GM10248 (cell line): Measurements from ENCODE around the gene PRICKLE1.
"Not testable (repeated sequence)": the region's sequence is repeated elsewhere in the genome, so short reads cannot be mapped to it uniquely, and the experiment has no call there.

Experiments
- CTCF ChIA-PET: fragments of 300-600 bp; sonication (Branson Sonifier 250); formaldehyde crosslinking; extraction: SDS; loops from one replicate; lab custom pipeline; 2021; ENCODE audit warnings: antibody characterized with exemption; lab: Yijun Ruan, JAX
- POLR2A ChIA-PET: fragments of 350-650 bp; sonication (Branson Sonifier 250); formaldehyde crosslinking; extraction: SDS; loops from one replicate; lab custom pipeline; 2020; ENCODE audit warnings: antibody characterized with exemption; lab: Yijun Ruan, JAX
- DNase-seq: peaks from one replicate; pipeline ENCODE4 v3.0.0; 2012; ENCODE audit errors: extremely low spot score
- CTCF ChIP-seq: IDR thresholded peaks from 2 replicates; pipeline ENCODE4 v1.5.1; 2012; ENCODE audit warnings: mild to moderate bottlenecking, low read depth; ENCODE audit errors: extremely low read depth, missing control alignments, control extremely low read depth

The PRICKLE1 gene

GRCh38 chr12:42556917-42557316 is 32.6 kb downstream of the PRICKLE1 start:
- CTCF ChIA-PET, result no interaction called here

GRCh38 chr12:42552822-42553221 is 36.7 kb downstream of the PRICKLE1 start:
- POLR2A ChIA-PET, result no interaction called here
- no peak for DNase-seq

More at GRCh38 chr12:42556917-42557316, 32.6 kb downstream of the PRICKLE1 start:
- TF ChIP-seq CTCF, result no peak
- POLR2A ChIA-PET, result no interaction called here
- DNase-seq, result no peak

GRCh38 chr12:42550800-42551199 is 38.7 kb downstream of the PRICKLE1 start:
- ChIA-PET CTCF (interaction anchor here (0.8 to 2.4 kb wide), 2 partner anchors 9 to 10 kb away, joined by 4 to 6 read pairs; no protein-coding TSS in a partner anchor), POLR2A (no interaction called here)
- no peak for DNase-seq
- TF ChIP-seq CTCF, result no peak

More at GRCh38 chr12:42552822-42553221, 36.7 kb downstream of the PRICKLE1 start:
- CTCF ChIA-PET, result no interaction called here
- no peak for TF ChIP-seq CTCF

GRCh38 chr12:42546709-42547108 is 42.8 kb downstream of the PRICKLE1 start:
- DNase-seq, result no peak
- POLR2A ChIA-PET, result no interaction called here
- no peak for TF ChIP-seq CTCF
- CTCF ChIA-PET, result interaction anchor here (1.3 kb wide), 1 partner anchor 24 kb away, joined by 3 read pairs; no protein-coding TSS in a partner anchor

GRCh38 chr12:42541965-42542364 is 47.6 kb downstream of the PRICKLE1 start:
- CTCF ChIA-PET, result interaction anchor here (1.9 kb wide), 1 partner anchor 10 kb away, joined by 4 read pairs; no protein-coding TSS in a partner anchor
- POLR2A ChIA-PET, result no interaction called here
- TF ChIP-seq CTCF, result no peak
- no peak for DNase-seq

- CTCF ChIA-PET, result interaction anchor here (0.7 to 1.3 kb wide), 2 partner anchors 9 to 16 kb away, joined by 3 to 4 read pairs; no protein-coding TSS in a partner anchor
- POLR2A ChIA-PET, DNase-seq: not testable (repeated sequence)
These were observed 48.2 kb downstream of the PRICKLE1 start for GRCh38 chr12:42541308-42541707.

GRCh38 chr12:42539696-42540095 is 49.9 kb downstream of the PRICKLE1 start:
- no peak for DNase-seq
- CTCF ChIA-PET, result interaction anchor here (0.7 to 2.1 kb wide), 5 partner anchors 10 to 1884 kb away, joined by 3 to 9 read pairs (median 3); no protein-coding TSS in a partner anchor
- POLR2A ChIA-PET, result no interaction called here
- no peak for TF ChIP-seq CTCF
